HUDEP-2 (cell line): ENCODE results near the gene ZNF174.

ENCODE experiments used
- DNase-seq, 76 experiments: peaks; one replicate each; lab custom pipeline; 2025; ENCODE audit not compliant: unreplicated experiment in 76 of 76; lab: John Stamatoyannopoulos, UW

The ZNF174 gene

DNA sequence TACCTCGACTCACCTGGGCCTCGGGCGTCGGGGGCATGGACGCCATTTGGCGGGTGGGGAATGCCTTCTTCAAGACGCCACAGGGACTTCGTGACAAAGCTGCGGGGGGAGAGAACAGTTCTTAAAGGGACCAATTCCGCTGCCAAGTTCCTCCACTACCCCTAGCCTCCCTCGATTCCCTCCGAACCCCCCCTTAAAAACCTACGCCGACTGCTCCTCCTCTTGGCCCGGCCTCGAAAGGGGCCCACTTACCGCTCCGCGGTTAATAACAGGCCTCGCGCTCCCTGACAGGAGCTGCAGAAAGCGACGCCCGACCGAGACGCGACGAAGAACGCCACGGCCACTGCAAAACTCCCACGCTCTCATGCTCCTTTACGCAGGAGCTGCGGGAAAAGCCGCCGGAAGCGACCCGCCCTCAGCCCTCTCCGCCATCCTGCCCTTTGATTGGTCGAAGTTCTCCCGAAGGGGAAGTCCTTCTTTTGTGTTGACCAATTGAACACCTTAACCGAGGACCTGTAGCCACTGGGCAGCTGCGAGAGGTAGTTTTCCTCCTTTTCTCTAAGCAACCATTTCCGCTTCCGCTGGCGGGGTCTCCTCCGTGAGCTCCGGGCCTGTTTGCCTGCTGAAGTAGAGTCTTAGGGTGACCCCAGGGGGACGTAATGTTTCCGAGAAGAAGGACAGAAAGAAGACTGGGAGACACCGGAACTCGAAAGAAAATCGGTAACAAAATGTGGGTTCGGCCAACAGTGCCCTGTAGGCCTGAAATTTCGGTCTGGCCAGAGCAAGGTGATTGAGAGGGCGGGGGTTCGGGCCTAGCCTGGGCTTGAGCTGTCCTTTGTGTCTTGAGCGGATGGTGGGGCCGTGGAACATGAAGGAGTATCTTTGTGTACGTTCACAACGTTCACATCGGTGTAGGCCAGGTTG is 42.4 kb downstream of the ZNF174 start, which contains the start of the genes NAA60 and ZNF597:
Gene NAA60, plus strand, starts transcription at position 573 of the 924 bp plus-strand sequence. CDS start 32,548 bp downstream, outside the sequence.
Gene ZNF597, minus strand, starts transcription at position 397 of the 924 bp plus-strand sequence. Its CDS starts 351 bp downstream, at position 46.
- peak in 73 of 76 experiments; percentile 21 to 90 (median 74) for DNase-seq

GRCh38 chr16:3444032-3444388 is 43.0 kb downstream of the ZNF174 start:
- peak in 12 of 76 experiments; percentile 6 to 46 (median 32) for DNase-seq

GRCh38 chr16:3454093-3454492 is 53.1 kb downstream of the ZNF174 start:
- DNase-seq, result no peak

GRCh38 chr16:3454631-3455147 is 53.7 kb downstream of the ZNF174 start:
- DNase-seq, result no peak

- DNase-seq, result peak in 71 of 76 experiments; percentile 24 to 91 (median 78)
Measured at GRCh38 chr16:3457434-3458252, 56.6 kb downstream of the ZNF174 start.

GRCh38 chr16:3458278-3458851 is 57.4 kb downstream of the ZNF174 start:
- peak in 1 of 76 experiments; percentile 22 for DNase-seq

DNA sequence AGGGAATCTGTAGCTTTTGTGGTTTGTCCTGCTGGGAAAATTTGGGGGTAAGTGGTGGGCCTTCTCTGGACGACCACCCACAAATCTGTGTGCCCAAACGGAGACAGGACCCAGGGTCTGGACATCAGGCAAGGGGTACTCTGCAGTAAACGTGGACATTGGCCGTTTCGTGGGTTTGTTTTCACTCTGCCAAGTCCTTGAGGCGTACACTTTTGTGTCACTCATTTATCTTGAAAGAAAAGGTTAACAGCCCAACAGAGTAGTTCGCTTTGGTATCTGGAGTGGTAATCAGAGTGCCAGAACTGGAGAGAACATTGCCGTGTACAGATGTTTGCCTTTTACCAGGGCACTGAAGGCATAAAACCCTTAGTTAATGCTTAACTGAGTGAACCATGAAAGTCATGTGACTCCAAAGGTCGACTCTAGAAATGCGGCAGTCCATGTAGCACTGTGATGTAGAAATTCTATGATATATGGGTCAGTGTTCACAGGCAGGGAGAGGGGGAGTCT is 57.9 kb downstream of the ZNF174 start:
- peak in 13 of 76 experiments; percentile 8 to 48 (median 22) for DNase-seq
